ENCODE results near the gene NIPSNAP3A. TPM values are rescaled to one million over a fixed set of nuclear protein-coding genes. Genes with fewer than 3 reads are reported as not detected.
A peak's percentile ranks its signal among the peaks of the same experiment; 100 is the strongest.
"Not testable (repeated sequence)": the region's sequence is repeated elsewhere in the genome, so short reads cannot be mapped to it uniquely, and the experiment has no call there.

Gene NIPSNAP3A
- total RNA-seq, 6 experiments from 2014 or later: 11.5 to 17.0 (median 14.6) TPM

DNA sequence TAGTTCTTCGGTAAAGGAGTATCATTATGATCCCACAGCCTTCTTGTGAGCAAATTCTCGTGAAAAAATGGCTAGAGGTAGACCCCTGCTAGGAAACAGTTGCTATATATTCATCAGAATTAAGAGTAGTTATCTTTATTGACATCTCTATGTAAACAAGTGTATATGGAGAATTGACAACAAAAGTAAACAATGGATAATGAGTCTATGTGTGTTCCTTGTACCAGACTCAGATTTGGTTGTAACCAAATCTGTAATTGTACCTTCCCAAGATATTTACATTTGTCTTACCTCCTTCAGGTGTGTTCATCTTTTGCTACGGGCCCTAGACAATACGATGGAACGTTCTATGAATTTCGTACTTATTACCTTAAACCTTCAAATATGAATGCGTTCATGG is 18.5 kb downstream of the NIPSNAP3A start:
- Mint-ChIP-seq H3K9me3 (no peaks in the 10 kb centered on the region), H3K36me3 (ENCODE audit: low read depth) (no peaks in the 10 kb centered on the region), H3K27me3 (ENCODE audit: insufficient read depth) (no peaks in the 10 kb centered on the region), H3K4me3 (no peak overlapping the region), H3K4me1 (ENCODE audit: low read depth) (peaks cover 6% of the 10 kb centered on the region; the same call in 1 of the 2 replicates), H3K27ac (no peak overlapping the region)
- no peak for DNase-seq
- TF ChIP-seq, protein P1, sequence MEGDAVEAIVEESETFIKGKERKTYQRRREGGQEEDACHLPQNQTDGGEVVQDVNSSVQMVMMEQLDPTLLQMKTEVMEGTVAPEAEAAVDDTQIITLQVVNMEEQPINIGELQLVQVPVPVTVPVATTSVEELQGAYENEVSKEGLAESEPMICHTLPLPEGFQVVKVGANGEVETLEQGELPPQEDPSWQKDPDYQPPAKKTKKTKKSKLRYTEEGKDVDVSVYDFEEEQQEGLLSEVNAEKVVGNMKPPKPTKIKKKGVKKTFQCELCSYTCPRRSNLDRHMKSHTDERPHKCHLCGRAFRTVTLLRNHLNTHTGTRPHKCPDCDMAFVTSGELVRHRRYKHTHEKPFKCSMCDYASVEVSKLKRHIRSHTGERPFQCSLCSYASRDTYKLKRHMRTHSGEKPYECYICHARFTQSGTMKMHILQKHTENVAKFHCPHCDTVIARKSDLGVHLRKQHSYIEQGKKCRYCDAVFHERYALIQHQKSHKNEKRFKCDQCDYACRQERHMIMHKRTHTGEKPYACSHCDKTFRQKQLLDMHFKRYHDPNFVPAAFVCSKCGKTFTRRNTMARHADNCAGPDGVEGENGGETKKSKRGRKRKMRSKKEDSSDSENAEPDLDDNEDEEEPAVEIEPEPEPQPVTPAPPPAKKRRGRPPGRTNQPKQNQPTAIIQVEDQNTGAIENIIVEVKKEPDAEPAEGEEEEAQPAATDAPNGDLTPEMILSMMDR (IDR thresholded peaks at IDR 0.05): no peak

DNA sequence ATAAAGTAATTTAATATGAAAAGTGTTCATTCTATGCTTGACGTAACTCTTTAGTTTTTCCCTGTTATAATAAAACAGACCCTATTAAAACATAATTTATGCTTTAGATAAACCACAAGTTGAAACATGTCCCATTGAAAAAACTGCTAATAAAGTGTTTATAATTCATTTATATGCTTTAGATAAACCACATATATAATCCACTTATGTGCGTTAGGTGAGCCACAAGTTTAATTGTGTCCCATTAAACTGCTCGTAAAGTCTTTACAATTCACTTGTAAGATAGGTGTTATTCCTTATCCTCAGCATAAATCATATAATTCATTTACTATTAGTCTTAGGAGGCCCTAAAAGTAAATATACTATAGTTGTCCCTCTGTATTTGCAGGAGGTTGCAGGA is 20.0 kb downstream of the NIPSNAP3A start:
- H3K27me3 Mint-ChIP-seq (ENCODE audit: insufficient read depth): no peaks in the 10 kb centered on the region
- no peaks in the 10 kb centered on the region for H3K36me3 Mint-ChIP-seq (ENCODE audit: low read depth)
- TF ChIP-seq, protein P1 (IDR thresholded peaks at IDR 0.05): no peak
- no peaks in the 10 kb centered on the region for H3K9me3 Mint-ChIP-seq
- no peak overlapping the region for H3K4me3 Mint-ChIP-seq
- no peak for DNase-seq
- H3K4me1 Mint-ChIP-seq (ENCODE audit: low read depth): peaks cover 8% of the 10 kb centered on the region
- H3K27ac Mint-ChIP-seq: no peak overlapping the region

DNA sequence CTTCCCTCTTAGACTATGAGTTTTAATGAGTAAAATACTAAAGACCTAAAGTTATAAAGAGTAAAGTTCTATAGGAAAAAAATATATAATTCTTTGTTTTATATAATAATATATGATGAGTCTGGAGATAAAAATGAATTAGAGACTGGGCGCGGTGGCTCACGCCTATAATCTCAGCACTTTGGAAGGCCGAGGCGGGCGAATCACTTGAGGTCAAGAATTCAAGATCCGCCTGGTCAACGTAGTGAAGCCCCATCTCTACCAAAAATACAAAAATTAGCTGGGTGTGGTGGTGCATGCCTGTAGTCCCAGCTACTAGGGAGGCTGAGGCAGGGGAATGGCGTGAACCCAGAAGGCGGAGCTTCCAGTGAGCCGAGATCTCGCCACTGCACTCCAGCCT is 21.5 kb downstream of the NIPSNAP3A start:
- not testable (repeated sequence) for DNase-seq; H3K36me3 Mint-ChIP-seq (ENCODE audit: low read depth); H3K9me3 Mint-ChIP-seq; H3K27me3 Mint-ChIP-seq (ENCODE audit: insufficient read depth); H3K4me3 Mint-ChIP-seq; H3K27ac Mint-ChIP-seq; H3K4me1 Mint-ChIP-seq (ENCODE audit: low read depth)

DNA sequence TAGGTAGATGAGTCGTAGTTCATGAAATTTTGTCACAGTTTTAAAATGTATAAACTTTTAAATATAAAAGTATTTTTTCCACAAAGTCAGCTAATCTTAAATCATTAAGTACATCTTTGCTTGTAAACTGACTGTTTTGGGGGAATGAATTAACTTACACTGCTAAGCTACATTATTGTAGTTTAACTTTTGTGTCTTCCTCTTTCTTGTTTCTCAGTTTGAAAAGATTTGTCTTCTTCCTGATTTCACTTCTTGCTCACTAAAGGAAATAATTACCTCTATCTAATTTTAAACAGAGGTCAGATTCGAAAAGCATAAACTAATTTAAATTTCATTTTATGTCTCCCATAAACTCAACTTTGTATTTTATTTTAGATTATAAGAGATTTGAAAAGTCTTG is 22.2 kb downstream of the NIPSNAP3A start:
- no peak overlapping the region for H3K4me3 Mint-ChIP-seq
- no peaks in the 10 kb centered on the region for H3K9me3 Mint-ChIP-seq
- H3K27me3 Mint-ChIP-seq (ENCODE audit: insufficient read depth): no peaks in the 10 kb centered on the region; the same call in 1 of the 2 replicates
- TF ChIP-seq, protein P1 (IDR thresholded peaks at IDR 0.05): no peak
- H3K36me3 Mint-ChIP-seq (ENCODE audit: low read depth): no peaks in the 10 kb centered on the region
- peaks cover 10% of the 10 kb centered on the region for H3K4me1 Mint-ChIP-seq (ENCODE audit: low read depth)
- H3K27ac Mint-ChIP-seq: no peak overlapping the region
- DNase-seq: no peak

DNA sequence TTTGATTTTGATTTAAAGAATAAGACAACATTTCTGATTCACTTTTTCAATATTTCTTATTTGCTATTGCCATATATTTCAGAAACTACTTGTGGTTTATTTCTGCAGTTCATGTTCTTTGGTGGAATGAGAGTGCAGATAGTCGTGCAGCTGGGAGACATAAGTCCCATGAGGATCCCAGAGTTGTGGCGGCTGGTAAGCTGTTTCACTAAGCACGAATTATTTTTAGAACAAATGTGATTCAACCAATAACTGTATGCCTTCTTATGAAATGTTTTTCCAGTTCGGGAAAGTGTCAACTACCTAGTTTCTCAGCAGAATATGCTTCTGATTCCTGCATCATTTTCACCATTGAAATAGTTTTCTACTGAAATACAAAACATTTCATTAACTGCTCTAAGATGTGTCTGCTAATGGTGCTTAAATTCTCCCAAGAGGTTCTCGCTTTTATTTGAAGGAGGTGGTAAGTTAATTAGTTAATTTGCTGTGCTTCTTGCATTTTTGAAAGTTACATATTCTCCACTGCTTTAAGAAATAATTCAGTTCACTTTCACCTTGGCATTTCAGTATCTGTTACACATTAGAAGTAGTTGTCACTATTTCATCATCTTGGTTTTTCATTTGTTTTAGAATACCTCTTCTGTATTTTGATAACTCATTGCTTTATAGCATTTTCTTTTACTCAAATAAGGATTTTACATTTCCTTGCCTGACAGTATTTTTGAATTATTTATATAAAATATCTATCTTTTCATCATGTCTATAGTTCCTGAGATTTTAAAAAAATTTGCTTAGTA is 25.4 kb downstream of the NIPSNAP3A start:
- Mint-ChIP-seq H3K27ac (no peak overlapping the region), H3K36me3 (ENCODE audit: low read depth) (no peaks in the 10 kb centered on the region), H3K4me1 (ENCODE audit: low read depth) (peaks cover 10% of the 10 kb centered on the region), H3K4me3 (0 out of 2 replicates have a peak overlapping the region, but pooled peaks have one; percentile 8), H3K27me3 (ENCODE audit: insufficient read depth) (no peaks in the 10 kb centered on the region; the same call in 1 of the 2 replicates), H3K9me3 (no peaks in the 10 kb centered on the region)
- TF ChIP-seq, protein P1 (IDR thresholded peaks at IDR 0.05): no peak
- DNase-seq: no peak

DNA sequence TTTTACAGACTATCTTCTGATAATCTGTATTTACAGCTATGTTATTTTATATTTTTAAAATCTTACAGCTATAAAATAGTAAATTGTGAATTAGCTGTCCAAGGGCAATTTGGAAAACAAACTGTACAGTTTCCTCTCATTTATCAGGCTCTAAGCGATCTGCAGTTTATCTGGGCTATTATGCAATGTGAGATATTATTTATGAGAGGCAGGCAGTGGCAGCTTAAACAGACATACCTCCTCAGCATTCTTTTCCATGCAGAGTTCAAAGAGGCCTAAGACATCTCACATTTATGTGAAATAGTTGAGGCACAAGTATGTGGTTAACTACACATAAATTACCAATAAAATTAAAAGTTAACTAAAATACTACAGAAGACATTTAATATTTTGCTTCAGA is 26.6 kb downstream of the NIPSNAP3A start:
- H3K27me3 Mint-ChIP-seq (ENCODE audit: insufficient read depth): peaks cover 2% of the 10 kb centered on the region; the same call in 1 of the 2 replicates
- no peak overlapping the region for H3K4me3 Mint-ChIP-seq
- H3K9me3 Mint-ChIP-seq: no peaks in the 10 kb centered on the region
- no peak overlapping the region for H3K27ac Mint-ChIP-seq
- DNase-seq: no peak
- H3K36me3 Mint-ChIP-seq (ENCODE audit: low read depth): no peaks in the 10 kb centered on the region
- TF ChIP-seq, protein P1 (IDR thresholded peaks at IDR 0.05): no peak
- peaks cover 10% of the 10 kb centered on the region for H3K4me1 Mint-ChIP-seq (ENCODE audit: low read depth)
